SU-DHL-6 (cell line): ENCODE results near the gene CSTF2.

Experiments
- EZH2phosphoT487 ChIP-seq: fragments of 200-600 bp; sonication (generic), shearing (Covaris generic); conservative IDR thresholded peaks from 2 replicates; pipeline ENCODE4 v1.6.1; 2018; ENCODE audit warnings: mild to moderate bottlenecking, antibody characterized with exemption, low read length, moderate library complexity, mixed read lengths
- TF ChIP-seq, protein P1 (sequence below): fragments of 200-600 bp; sonication (generic); IDR thresholded peaks from one replicate; pipeline ENCODE4 v1.5.1; 2017; ENCODE audit warnings: antibody characterized with exemption, mild to moderate bottlenecking, low read length, moderate library complexity; ENCODE audit not compliant: insufficient read depth, poor library complexity, severe bottlenecking

DNA sequence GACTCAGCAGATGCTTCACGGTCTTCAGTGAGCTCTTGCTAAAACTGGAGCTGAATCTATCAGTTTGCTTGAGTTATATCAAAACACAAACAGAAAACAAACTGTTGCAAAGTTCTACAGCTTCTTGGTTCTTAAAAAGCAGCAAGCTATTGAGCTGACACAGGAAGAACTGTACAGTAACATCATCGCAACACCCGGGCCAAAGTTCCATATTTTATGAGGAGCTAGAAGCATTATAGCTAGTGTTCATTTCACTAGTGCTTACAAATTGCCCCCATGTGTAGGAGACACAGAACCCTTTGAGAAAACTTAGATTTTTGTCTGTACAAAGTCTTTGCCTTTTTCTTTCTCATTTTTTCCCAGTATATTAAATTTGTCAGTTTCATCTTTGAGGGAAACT, 17.3 kb upstream of the CSTF2 start:
- TF ChIP-seq, protein P1, sequence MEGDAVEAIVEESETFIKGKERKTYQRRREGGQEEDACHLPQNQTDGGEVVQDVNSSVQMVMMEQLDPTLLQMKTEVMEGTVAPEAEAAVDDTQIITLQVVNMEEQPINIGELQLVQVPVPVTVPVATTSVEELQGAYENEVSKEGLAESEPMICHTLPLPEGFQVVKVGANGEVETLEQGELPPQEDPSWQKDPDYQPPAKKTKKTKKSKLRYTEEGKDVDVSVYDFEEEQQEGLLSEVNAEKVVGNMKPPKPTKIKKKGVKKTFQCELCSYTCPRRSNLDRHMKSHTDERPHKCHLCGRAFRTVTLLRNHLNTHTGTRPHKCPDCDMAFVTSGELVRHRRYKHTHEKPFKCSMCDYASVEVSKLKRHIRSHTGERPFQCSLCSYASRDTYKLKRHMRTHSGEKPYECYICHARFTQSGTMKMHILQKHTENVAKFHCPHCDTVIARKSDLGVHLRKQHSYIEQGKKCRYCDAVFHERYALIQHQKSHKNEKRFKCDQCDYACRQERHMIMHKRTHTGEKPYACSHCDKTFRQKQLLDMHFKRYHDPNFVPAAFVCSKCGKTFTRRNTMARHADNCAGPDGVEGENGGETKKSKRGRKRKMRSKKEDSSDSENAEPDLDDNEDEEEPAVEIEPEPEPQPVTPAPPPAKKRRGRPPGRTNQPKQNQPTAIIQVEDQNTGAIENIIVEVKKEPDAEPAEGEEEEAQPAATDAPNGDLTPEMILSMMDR = no peak
- no peak for TF ChIP-seq EZH2phosphoT487
